A549 (cell line): ENCODE measurements around the gene ANKS1B. TPM values are rescaled to one million over a fixed set of nuclear protein-coding genes. Genes with fewer than 3 reads are reported as not detected.

Experiments used
- ATAC-seq, 2 experiments: fragments of 200-7000 bp in 1 of 2; fragments of >200 bp in 1 of 2; cut with Nextera tagmentation in 1 of 2; cut with Tn5 transposase in 1 of 2; 3 replicates each; pipeline versions ENCODE4 v1.8.0 to v1.9.1; 2018 to 2020; ENCODE audit warnings: mild to moderate bottlenecking in 1 of 2, moderate library complexity in 1 of 2
- CTCF ChIA-PET: fragments of 300-600 bp; sonication (Branson Sonifier 250); formaldehyde crosslinking; extraction: SDS; loops from one replicate; lab custom pipeline; 2021; ENCODE audit warnings: antibody characterized with exemption, inconsistent platforms; lab: Yijun Ruan, JAX
- POLR2A ChIA-PET: fragments of 350-600 bp; formaldehyde crosslinking; extraction: SDS; loops from one replicate; lab custom pipeline; 2021; ENCODE audit warnings: antibody characterized with exemption, inconsistent platforms; lab: Yijun Ruan, JAX
- DNase-seq, 2 experiments: peaks; one replicate each; pipeline versions ENCODE4 v3.0.0 to v3.0.0-alpha.2; 2011 to 2016; ENCODE audit warnings: low read depth in 1 of 2, low spot score in 1 of 2
- FAIRE-seq: peaks from 2 replicates; lab custom pipeline; 2011; peaks lifted over from hg19 to GRCh38; lab: Jason Lieb, UNC
- H3K27ac ChIP-seq, 2 experiments: fragments of >200 bp; sonication (Bioruptor Twin); formaldehyde crosslinking; 3 replicates each; pipeline ENCODE4 v1.5.1; 2016 to 2017
- H3K4me1 ChIP-seq: fragments of >200 bp; sonication (Bioruptor Twin); formaldehyde crosslinking; 3 replicates; pipeline ENCODE4 v1.6.1; 2016
- H3K4me2 ChIP-seq: fragments of >200 bp; sonication (Bioruptor Twin); formaldehyde crosslinking; 3 replicates; pipeline ENCODE4 v1.6.1; 2016
- H3K4me3 ChIP-seq: fragments of >200 bp; sonication (Bioruptor Twin); formaldehyde crosslinking; 3 replicates; pipeline ENCODE4 v1.5.1; 2016
- H3K9me3 ChIP-seq: fragments of >200 bp; sonication (Bioruptor Twin); formaldehyde crosslinking; 3 replicates; pipeline ENCODE4 v1.6.1; 2016
- CBX8 ChIP-seq: fragments of 200-600 bp; sonication (generic); IDR thresholded peaks from 2 replicates; pipeline ENCODE4 v1.6.1; 2016
- CEBPB ChIP-seq, 2 experiments: fragments of >200 bp in 1 of 2; sonication (Bioruptor Twin) in 1 of 2; formaldehyde crosslinking in 1 of 2; IDR thresholded peaks; 2 replicates each; pipeline ENCODE4 v1.6.1; 2012 to 2016
- CHD2 ChIP-seq: fragments of 150-350 bp; IDR thresholded peaks from 2 replicates; pipeline ENCODE4 v1.6.1; 2014; ENCODE audit warnings: low read length; ENCODE audit not compliant: partially characterized antibody
- E2F6 ChIP-seq: IDR thresholded peaks from 2 replicates; pipeline ENCODE4 v1.6.1; 2012; ENCODE audit warnings: low read depth, borderline replicate concordance
- EHMT2 ChIP-seq: fragments of 200-600 bp; sonication (generic); IDR thresholded peaks from 2 replicates; pipeline ENCODE4 v1.6.1; 2016; ENCODE audit warnings: antibody characterized with exemption, low read depth, mild to moderate bottlenecking, moderate library complexity
- EP300 ChIP-seq, 2 experiments: fragments of >200 bp; sonication (Bioruptor Twin); formaldehyde crosslinking; IDR thresholded peaks; 2 replicates in 1 of 2; 3 replicates in 1 of 2; pipeline ENCODE4 v1.6.1; 2016 to 2017
- FOSL2 ChIP-seq, 2 experiments: fragments of 450-650 bp in 1 of 2; fragments of >200 bp in 1 of 2; sonication (Bioruptor Twin) in 1 of 2; formaldehyde crosslinking; IDR thresholded peaks; 2 replicates each; pipeline versions ENCODE4 v1.5.0 to v1.6.1; 2016 to 2020; ENCODE audit warnings: mild to moderate bottlenecking in 1 of 2, moderate library complexity in 1 of 2
- HEYL ChIP-seq: fragments of 250-450 bp; sonication (Bioruptor Pico); IDR thresholded peaks from 2 replicates; pipeline ENCODE4 v1.8.0; 2021; ENCODE audit warnings: mild to moderate bottlenecking, moderate library complexity
- HMGXB4 ChIP-seq: fragments of 250-450 bp; sonication (Bioruptor Pico); IDR thresholded peaks from 2 replicates; pipeline ENCODE4 v1.5.0; 2021; ENCODE audit warnings: mild to moderate bottlenecking, moderate library complexity, borderline replicate concordance
- HOXB5 ChIP-seq: fragments of 250-450 bp; sonication (Bioruptor Pico); IDR thresholded peaks from 2 replicates; pipeline ENCODE4 v1.5.0; 2020; ENCODE audit warnings: mild to moderate bottlenecking, moderate library complexity
- JUN ChIP-seq, 2 experiments: fragments of >200 bp; sonication (Bioruptor Twin); formaldehyde crosslinking; IDR thresholded peaks; 2 replicates in 1 of 2; 3 replicates in 1 of 2; pipeline ENCODE4 v1.6.1; 2016 to 2017
- JUNB ChIP-seq: fragments of >200 bp; sonication (Bioruptor Twin); formaldehyde crosslinking; IDR thresholded peaks from 2 replicates; pipeline ENCODE4 v1.6.1; 2016
- KDM5A ChIP-seq: fragments of 200-600 bp; sonication (generic); IDR thresholded peaks from 2 replicates; pipeline ENCODE4 v1.6.1; 2016; ENCODE audit warnings: antibody characterized with exemption, mild to moderate bottlenecking
- MAX ChIP-seq: IDR thresholded peaks from 2 replicates; pipeline ENCODE4 v1.6.1; 2012
- MAZ ChIP-seq: fragments of 150-350 bp; IDR thresholded peaks from 2 replicates; pipeline ENCODE4 v1.6.1; 2014; ENCODE audit warnings: antibody characterized with exemption, low read depth, low read length, borderline replicate concordance
- MYC ChIP-seq: IDR thresholded peaks from 2 replicates; pipeline ENCODE4 v1.6.1; 2012; ENCODE audit warnings: mild to moderate bottlenecking, inconsistent platforms, low read length, improper control_type of control experiment, borderline replicate concordance
- NPAS2 ChIP-seq: fragments of 250-450 bp; sonication (Bioruptor Pico); IDR thresholded peaks from 2 replicates; pipeline ENCODE4 v1.8.0; 2022; ENCODE audit warnings: mild to moderate bottlenecking, moderate library complexity, borderline replicate concordance
- POLR2A ChIP-seq: IDR thresholded peaks from 2 replicates; pipeline ENCODE4 v1.6.1; 2012; ENCODE audit warnings: mild to moderate bottlenecking, low read length
- RARB ChIP-seq: fragments of 250-450 bp; sonication (Bioruptor Pico); IDR thresholded peaks from 2 replicates; pipeline ENCODE4 v1.8.0; 2021; ENCODE audit warnings: mild to moderate bottlenecking, moderate library complexity
- RCOR1 ChIP-seq: fragments of 150-350 bp; IDR thresholded peaks from 2 replicates; pipeline ENCODE4 v1.6.1; 2014; ENCODE audit warnings: antibody characterized with exemption, low read length, low read depth
- RFX5 ChIP-seq: fragments of 450-650 bp; IDR thresholded peaks from 2 replicates; pipeline ENCODE4 v1.7.1; 2014; ENCODE audit warnings: antibody characterized with exemption, mild to moderate bottlenecking, moderate library complexity
- SMC3 ChIP-seq: fragments of >200 bp; sonication (Bioruptor Twin); formaldehyde crosslinking; IDR thresholded peaks from 3 replicates; pipeline ENCODE4 v1.6.1; 2018; ENCODE audit warnings: inconsistent platforms
- SREBF2 ChIP-seq: fragments of 450-650 bp; IDR thresholded peaks from 2 replicates; pipeline ENCODE4 v1.6.1; 2014; ENCODE audit warnings: mild to moderate bottlenecking, moderate library complexity
- TFCP2L1 ChIP-seq: fragments of 250-450 bp; sonication (Bioruptor Pico); IDR thresholded peaks from 2 replicates; pipeline ENCODE4 v1.5.0; 2021; ENCODE audit warnings: mild to moderate bottlenecking
- ZSCAN20 ChIP-seq: fragments of 250-450 bp; sonication (Bioruptor Pico); IDR thresholded peaks from 2 replicates; pipeline ENCODE4 v1.8.0; 2022; ENCODE audit warnings: mild to moderate bottlenecking, moderate library complexity
- WGBS: methylation state at CpG from one replicate; pipeline ENCODE4 v1.1.6; 2017; ENCODE audit errors: missing lambda C conversion rate; 5-methylcytosine and 5-hydroxymethylcytosine counted together
- polyA plus RNA-seq, 4 experiments: library from polyadenylated mRNA; depleted of rRNA in 3 of 4; stranded (reverse); fragments of >200 nt; fragmentation: RNase III in 1 of 4; extraction: RNeasy Plus Mini Kit Qiagen cat#74134 plus additional on column Dnase treatment in 1 of 4; gene quantifications; 2 replicates in 3 of 4; 3 replicates in 1 of 4; pipeline ENCODE4 v1.2.3, GENCODE V29; 2011 to 2017
- TF ChIP-seq, protein P1 (sequence below): fragments of >200 bp; sonication (Bioruptor Twin); formaldehyde crosslinking; IDR thresholded peaks from 3 replicates; pipeline ENCODE4 v1.5.1; 2016

ANKS1B gene
- polyA plus RNA-seq, 2 of the 4 experiments (the other 2 are of a cell fraction), result 1.5 to 2.2 TPM

- no peak for TF ChIP-seq POLR2A
- TF ChIP-seq EP300 (IDR thresholded peaks at IDR 0.05), result no peak
- TF ChIP-seq, all 56 proteins: peak for 0
Observed at GRCh38 chr12:99157946-99158345, 826.8 kb downstream of the ANKS1B start (continued).

DNA sequence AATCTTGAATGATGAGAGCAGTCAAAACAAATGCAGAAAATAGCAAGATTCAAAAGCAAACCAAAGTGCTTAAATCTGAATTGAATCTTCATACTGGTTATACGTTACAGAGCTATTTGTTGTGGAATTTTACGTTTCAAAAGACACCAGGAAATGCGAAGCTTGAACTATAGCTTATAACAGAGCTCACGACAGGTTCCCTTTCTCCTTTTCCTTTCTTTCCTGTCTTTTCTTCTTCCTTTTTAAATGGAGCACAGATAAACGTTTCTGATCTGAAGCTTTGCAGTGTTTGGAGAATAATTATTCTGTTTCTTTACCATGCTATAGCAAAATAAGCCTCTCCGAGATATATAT is 829.8 kb downstream of the ANKS1B start:
- Histone ChIP-seq H3K4me3 (no peak overlapping the region), H3K9me3 (no peaks in the 10 kb centered on the region), H3K4me1 (no peaks in the 10 kb centered on the region), H3K4me2 (no peak overlapping the region), H3K27ac (no peak overlapping the region)
- DNase-seq, result no peak
- no peak for FAIRE-seq
- ATAC-seq, result no peak
- ChIA-PET POLR2A (no interaction called here), CTCF (interaction anchor here (0.6 kb wide), 1 partner anchor 728 kb away, joined by 3 read pairs; no protein-coding TSS in a partner anchor)
- 27% methylated on average over 6 of the region's 6 CpGs for WGBS
- TF ChIP-seq HOXB5, result no peak
- TF ChIP-seq SREBF2, result no peak
- TF ChIP-seq KDM5A, result no peak
- no peak for TF ChIP-seq RARB (CRISPR knock-in tag)
- TF ChIP-seq, protein P1, sequence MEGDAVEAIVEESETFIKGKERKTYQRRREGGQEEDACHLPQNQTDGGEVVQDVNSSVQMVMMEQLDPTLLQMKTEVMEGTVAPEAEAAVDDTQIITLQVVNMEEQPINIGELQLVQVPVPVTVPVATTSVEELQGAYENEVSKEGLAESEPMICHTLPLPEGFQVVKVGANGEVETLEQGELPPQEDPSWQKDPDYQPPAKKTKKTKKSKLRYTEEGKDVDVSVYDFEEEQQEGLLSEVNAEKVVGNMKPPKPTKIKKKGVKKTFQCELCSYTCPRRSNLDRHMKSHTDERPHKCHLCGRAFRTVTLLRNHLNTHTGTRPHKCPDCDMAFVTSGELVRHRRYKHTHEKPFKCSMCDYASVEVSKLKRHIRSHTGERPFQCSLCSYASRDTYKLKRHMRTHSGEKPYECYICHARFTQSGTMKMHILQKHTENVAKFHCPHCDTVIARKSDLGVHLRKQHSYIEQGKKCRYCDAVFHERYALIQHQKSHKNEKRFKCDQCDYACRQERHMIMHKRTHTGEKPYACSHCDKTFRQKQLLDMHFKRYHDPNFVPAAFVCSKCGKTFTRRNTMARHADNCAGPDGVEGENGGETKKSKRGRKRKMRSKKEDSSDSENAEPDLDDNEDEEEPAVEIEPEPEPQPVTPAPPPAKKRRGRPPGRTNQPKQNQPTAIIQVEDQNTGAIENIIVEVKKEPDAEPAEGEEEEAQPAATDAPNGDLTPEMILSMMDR, result no peak
- TF ChIP-seq E2F6, result no peak
- TF ChIP-seq JUN (IDR thresholded peaks at IDR 0.05), result no peak
- no peak for TF ChIP-seq CBX8
- no peak for TF ChIP-seq MAZ
- no peak for TF ChIP-seq RCOR1
- TF ChIP-seq CHD2, result no peak
- TF ChIP-seq HEYL, result no peak
- no peak for TF ChIP-seq MAX

DNA sequence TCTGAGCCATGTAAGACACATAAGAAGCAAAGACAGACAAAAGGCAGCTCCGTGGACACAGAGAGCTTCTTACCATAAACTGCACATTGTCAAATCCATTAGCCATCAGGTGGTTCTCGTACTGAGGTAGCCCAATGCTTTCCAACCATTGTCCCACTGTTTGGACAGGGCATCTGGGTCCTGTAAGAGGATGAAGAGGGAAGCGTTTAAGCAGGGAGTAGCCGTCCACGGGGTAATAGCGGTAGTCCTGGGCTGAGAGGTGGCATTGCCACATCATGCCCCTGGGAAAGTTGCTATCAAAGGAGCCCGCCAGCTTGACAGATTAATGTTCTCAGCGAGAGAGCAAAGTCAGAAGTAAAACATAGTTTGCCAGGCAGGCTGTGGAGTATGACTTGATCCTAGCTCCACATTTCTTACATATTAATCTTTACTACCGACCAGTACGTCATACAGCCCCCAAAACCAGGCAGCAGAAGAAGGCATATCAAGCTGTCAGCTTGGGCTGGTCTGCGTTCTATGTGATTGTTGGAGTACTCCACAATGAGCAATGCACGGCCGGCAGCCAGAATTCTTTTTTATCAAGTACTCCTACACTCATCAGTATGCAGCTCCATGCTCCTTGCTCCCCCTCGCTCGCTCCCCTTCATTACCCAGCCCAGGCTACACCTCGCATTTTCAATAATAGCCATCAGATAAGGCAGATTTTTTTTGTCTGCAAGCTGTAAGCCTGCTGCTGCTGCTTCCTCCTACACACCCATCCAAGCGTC is 830.3 kb downstream of the ANKS1B start:
- TF ChIP-seq RFX5 (no peak), EHMT2 (no peak), CEBPB (IDR thresholded peaks at IDR 0.05) (no peak), JUNB (no peak), KDM5A (no peak), ZSCAN20 (CRISPR knock-in tag) (no peak), HEYL (no peak), CBX8 (no peak), MYC (no peak), NPAS2 (CRISPR knock-in tag) (no peak), HMGXB4 (no peak), JUN (IDR thresholded peaks at IDR 0.05) (no peak), RARB (CRISPR knock-in tag) (no peak), FOSL2 (IDR thresholded peaks at IDR 0.05) (no peak), FOSL2 (CRISPR knock-in tag; IDR thresholded peaks at IDR 0.05) (no peak), TFCP2L1 (no peak), SMC3 (no peak)
- H3K27ac ChIP-seq, result no peak overlapping the region
- ChIA-PET POLR2A (no interaction called here), CTCF (interaction anchor here (0.6 kb wide), 1 partner anchor 728 kb away, joined by 3 read pairs; no protein-coding TSS in a partner anchor)
- FAIRE-seq, result no peak
- no peaks in the 10 kb centered on the region for H3K9me3 ChIP-seq
- H3K4me2 ChIP-seq, result no peak overlapping the region
- ATAC-seq, result 0 out of 6 replicates have a peak, but pooled peaks of 1 of the 2 experiments have one; percentile 54
- H3K4me1 ChIP-seq, result no peaks in the 10 kb centered on the region
- DNase-seq, result no peak
- WGBS, result 20% methylated on average over 17 of the region's 17 CpGs
- H3K4me3 ChIP-seq, result no peak overlapping the region
